Lower leg skin (tissue), 3 donors: ENCODE results near the gene KCNJ10.

Experiments used
- POLR2A ChIP-seq, 2 donors: fragments of 450-650 bp; IDR thresholded peaks; one replicate each; pipeline ENCODE4 v1.6.1; 2016 to 2017; ENCODE audit warnings: antibody characterized with exemption in 2 of 2, mild to moderate bottlenecking in 1 of 2, moderate library complexity in 1 of 2
- TF ChIP-seq, protein P1 (sequence below), 3 donors: fragments of 450-650 bp; IDR thresholded peaks; one replicate each; pipeline ENCODE4 v1.5.1; 2016; ENCODE audit warnings: antibody characterized with exemption in 3 of 3, mild to moderate bottlenecking in 3 of 3, moderate library complexity in 2 of 3

DNA sequence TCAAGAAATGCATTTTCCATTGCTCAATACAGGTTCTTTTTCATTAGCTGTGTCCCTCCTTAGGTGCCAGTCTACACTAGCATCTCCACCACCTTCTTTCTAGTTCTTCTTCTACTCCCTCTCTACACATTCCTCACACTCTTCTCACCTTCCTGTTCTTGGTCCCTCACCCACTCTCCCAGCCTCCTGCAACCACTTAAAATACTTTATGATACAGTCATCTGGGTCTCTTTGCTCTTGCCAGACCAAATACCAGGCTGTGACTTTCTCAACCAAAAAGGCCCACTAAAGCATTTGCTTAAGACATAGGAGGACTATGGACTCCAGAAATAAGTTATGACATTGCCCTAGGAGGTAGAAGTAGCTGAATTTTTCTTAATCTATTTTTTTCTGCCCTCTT, 73.3 kb downstream of the KCNJ10 start:
- TF ChIP-seq, protein P1, sequence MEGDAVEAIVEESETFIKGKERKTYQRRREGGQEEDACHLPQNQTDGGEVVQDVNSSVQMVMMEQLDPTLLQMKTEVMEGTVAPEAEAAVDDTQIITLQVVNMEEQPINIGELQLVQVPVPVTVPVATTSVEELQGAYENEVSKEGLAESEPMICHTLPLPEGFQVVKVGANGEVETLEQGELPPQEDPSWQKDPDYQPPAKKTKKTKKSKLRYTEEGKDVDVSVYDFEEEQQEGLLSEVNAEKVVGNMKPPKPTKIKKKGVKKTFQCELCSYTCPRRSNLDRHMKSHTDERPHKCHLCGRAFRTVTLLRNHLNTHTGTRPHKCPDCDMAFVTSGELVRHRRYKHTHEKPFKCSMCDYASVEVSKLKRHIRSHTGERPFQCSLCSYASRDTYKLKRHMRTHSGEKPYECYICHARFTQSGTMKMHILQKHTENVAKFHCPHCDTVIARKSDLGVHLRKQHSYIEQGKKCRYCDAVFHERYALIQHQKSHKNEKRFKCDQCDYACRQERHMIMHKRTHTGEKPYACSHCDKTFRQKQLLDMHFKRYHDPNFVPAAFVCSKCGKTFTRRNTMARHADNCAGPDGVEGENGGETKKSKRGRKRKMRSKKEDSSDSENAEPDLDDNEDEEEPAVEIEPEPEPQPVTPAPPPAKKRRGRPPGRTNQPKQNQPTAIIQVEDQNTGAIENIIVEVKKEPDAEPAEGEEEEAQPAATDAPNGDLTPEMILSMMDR (IDR thresholded peaks at IDR 0.05): no peak
- no peak for TF ChIP-seq POLR2A (IDR thresholded peaks at IDR 0.05)
